GM12878 (cell line): Measurements from ENCODE around the gene TUB.

Experiments
- CREB1 ChIP-seq: IDR thresholded peaks from 2 replicates; pipeline ENCODE4 v1.6.1; 2012; ENCODE audit warnings: low read depth, mild to moderate bottlenecking, inconsistent platforms
- CTCF ChIP-seq, 3 experiments: IDR thresholded peaks in 2 of 3; conservative IDR thresholded peaks in 1 of 3; 2 replicates each; pipeline ENCODE4 v1.5.1; 2011; ENCODE audit warnings: low read depth in 3 of 3, low read length in 3 of 3, mild to moderate bottlenecking in 3 of 3, control low read depth in 2 of 3, moderate library complexity in 2 of 3, inconsistent platforms in 1 of 3, mixed read lengths in 1 of 3; ENCODE audit not compliant: control insufficient read depth in 2 of 3, insufficient read depth in 1 of 3; ENCODE audit errors: extremely low read depth in 1 of 3

- no peak for TF ChIP-seq CREB1
- no peak for TF ChIP-seq CTCF (IDR thresholded peaks at IDR 0.05 in 2 of 3, conservative IDR thresholded peaks at IDR 0.05 in 1 of 3; ENCODE audit: control insufficient read depth in 2 of 3, extremely low read depth in 1 of 3, insufficient read depth in 1 of 3, low read depth in 3 of 3, low read length in 3 of 3)
These were observed 2.9 kb downstream of the TUB start for GRCh38 chr11:8083871-8084281.
